NCI-H748 treated with DMSO at 0.1 percent for 48 hours (cell line): ENCODE results near the gene DPYD.

Experiments used
- DNase-seq: peaks from one replicate; lab custom pipeline; 2025; lab: John Stamatoyannopoulos, UW

DPYD gene

GRCh38 chr1:97920832-97921571 lies at the start of gene DPYD:
Gene DPYD (minus strand): TSS chr1:97921034. CDS start chr1:97920922, 112 bp downstream.
- DNase-seq: peak; percentile 95

GRCh38 chr1:97960470-97960869 lies 39.6 kb upstream of the DPYD start:
- DNase-seq: no peak

GRCh38 chr1:97947695-97948094 lies 26.9 kb upstream of the DPYD start:
- DNase-seq: no peak

GRCh38 chr1:97943354-97943753 lies 22.5 kb upstream of the DPYD start:
- DNase-seq: no peak

GRCh38 chr1:97942161-97943123 lies 21.6 kb upstream of the DPYD start:
- no peak for DNase-seq

- DNase-seq: no peak
Observed at GRCh38 chr1:97938285-97938642, 17.4 kb upstream of the DPYD start.

GRCh38 chr1:97936976-97937375 lies 16.1 kb upstream of the DPYD start:
- DNase-seq: no peak

- no peak for DNase-seq
Observed at GRCh38 chr1:97934491-97934890, 13.7 kb upstream of the DPYD start.

- DNase-seq: no peak
Observed at GRCh38 chr1:97929874-97930851, 9.3 kb upstream of the DPYD start.

GRCh38 chr1:97926017-97926708 lies 5.3 kb upstream of the DPYD start:
- DNase-seq: no peak

- no peak for DNase-seq
Observed at GRCh38 chr1:97925151-97925550, 4.3 kb upstream of the DPYD start.

GRCh38 chr1:97923811-97924210 lies 3.0 kb upstream of the DPYD start:
- DNase-seq: no peak

GRCh38 chr1:97920276-97920831 lies 480 bp downstream of the DPYD start:
- DNase-seq: peak; percentile 17

GRCh38 chr1:97919585-97920261 lies 1.1 kb downstream of the DPYD start:
- no peak for DNase-seq

- DNase-seq: no peak
Observed at GRCh38 chr1:97918961-97919360, 1.9 kb downstream of the DPYD start.

- no peak for DNase-seq
Observed at GRCh38 chr1:97913506-97914139, 7.2 kb downstream of the DPYD start.

- DNase-seq: no peak
Observed at GRCh38 chr1:97911266-97912215, 9.3 kb downstream of the DPYD start.

- DNase-seq: no peak
Observed at GRCh38 chr1:97909266-97909665, 11.6 kb downstream of the DPYD start.

- no peak for DNase-seq
Observed at GRCh38 chr1:97907886-97908285, 12.9 kb downstream of the DPYD start.
